Amygdala (tissue), 56 donors: ENCODE results near the gene CENPN.

Experiments used
- DNase-seq, 56 donors: peaks; one replicate each; lab custom pipeline; 2025; lab: John Stamatoyannopoulos, UW

The CENPN gene

DNA sequence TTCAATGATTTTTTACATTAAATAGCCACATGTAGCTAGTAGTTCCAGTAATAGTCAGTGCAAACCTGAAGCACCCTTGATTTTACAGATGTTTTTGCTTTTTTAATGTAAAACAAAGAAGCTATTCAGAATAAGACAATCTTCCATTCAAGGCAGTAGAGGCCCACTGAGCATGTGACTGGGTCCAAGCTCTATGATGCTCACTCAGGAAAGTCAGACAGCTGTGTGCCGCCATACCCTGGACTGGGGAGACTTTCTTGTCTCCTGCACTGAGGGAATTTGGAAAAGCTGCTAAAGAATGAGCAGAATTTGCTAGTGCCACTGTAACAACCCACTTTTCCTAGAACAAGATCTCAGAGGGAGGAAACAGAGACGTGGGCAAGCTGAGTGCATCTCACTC is 11.5 kb downstream of the CENPN start:
- peak in 42 of 56 donors; percentile 8 to 83 (median 44) for DNase-seq

DNA sequence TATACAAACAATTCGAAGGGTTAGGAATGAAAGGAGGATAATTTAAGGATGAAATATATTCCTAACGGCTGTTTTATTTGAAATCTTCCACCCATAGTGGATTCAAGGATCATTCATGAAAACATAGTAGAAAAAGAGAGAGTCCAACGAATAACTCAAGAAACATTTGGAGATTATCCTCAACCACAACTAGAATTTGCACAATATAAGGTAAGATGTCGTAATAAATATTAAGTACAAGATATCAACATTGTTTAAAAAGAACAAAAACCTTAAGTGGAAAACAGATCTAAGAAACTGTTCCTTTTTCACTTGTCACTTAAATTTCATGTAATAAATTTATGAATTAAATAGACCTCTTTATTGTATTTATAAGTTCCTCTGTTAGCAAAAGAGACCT is 19.4 kb downstream of the CENPN start:
- DNase-seq = no peak

DNA sequence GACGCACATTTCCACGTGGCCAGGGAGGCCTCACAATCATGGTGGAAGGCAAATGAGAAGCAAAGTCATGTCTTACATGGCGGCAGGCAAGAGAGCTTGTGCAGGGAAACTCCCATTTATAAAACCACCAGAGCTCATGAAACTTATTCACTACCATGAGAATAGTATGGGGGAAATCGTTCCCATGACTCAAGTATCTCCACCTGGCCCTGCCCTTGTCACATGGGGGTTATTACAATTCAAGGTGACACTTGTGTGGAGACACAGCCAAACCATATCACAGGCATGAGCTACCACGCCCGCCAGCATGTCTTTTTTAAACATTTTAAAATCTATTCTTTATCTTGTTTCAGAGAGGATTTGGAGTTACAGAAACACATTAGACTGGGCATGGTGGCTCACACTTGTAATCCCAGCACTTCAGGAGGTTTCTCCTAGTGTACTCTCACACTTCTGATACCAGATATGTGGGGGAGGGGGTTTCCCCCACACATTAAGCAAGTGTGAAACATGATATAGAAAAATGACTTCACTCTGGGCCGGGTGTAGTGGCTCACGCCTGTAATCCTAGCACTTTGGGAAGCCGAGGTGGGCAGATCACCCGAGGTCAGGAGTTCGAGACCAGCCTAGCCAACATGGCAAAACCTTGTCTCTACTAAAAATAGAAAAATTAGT is 23.1 kb downstream of the CENPN start:
- DNase-seq = no peak

DNA sequence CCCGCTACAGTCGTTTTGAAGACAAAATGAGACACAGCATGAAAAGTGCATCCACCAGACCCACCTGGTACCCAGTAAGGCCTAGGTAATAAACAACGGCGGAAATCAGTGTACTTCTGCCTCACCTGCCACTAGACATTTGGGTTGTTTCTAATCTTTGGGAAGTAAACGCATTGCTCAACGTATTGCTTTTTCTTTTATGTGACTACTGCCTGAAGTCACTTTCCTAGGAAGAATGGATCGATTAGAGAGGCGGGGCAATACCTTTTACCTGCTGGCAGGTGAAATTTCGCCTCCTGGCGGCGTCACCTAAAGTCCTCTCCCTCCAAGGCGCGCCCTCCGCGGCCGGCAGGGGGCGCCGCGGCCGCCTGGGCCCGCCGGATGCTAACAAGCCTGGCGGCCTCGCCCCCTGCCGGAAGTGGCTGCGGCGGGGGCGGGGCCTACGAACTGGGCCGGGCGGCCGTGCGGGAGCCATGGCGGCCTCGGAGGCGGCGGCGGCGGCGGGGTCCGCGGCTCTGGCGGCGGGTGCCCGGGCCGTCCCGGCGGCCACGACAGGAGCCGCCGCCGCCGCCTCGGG is 28.5 kb downstream of the CENPN start, which contains the start of gene ATMIN:
ATMIN (plus strand) TSS at position 445 of the 577 bp plus-strand sequence; CDS start at position 474, 29 bp downstream.
- DNase-seq = peak in 51 of 56 donors; percentile 11 to 84 (median 55)

DNA sequence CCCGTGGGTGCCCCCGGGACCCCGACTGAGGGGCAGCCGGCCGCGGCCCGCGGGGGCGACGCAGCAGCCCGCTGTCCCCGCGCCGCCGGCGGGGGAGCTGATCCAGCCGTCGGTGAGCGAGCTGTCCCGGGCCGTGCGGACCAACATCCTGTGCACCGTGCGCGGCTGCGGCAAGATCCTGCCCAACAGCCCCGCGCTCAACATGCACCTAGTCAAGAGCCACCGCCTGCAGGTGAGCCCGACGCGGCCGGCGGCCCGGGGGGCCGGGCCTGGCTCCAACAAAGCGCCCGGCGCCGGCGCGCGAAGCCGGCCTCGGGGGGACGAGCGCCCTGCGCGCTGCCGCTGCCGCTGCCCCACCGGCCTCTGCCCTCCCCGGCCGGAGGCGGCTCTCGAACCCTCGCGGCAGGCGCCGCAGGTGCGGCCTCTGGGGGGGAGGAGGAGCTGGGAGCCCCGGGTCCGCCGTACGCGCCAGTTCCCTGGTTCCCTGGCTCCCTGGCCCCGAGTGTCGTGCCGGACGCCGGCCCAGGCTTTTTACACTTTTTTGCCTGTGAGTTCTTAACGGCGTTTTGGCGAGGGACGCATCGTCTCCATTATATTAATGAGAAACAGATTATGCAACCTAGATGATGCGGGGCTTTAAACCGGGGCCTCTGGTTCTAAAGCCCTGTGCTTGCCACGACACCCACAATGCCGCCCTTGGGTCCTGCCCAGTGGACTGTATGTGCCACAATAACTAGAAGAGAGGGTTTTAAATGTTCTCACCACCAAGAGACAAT is 29.1 kb downstream of the CENPN start:
- DNase-seq = peak in 26 of 56 donors; percentile 3 to 54 (median 34)

DNA sequence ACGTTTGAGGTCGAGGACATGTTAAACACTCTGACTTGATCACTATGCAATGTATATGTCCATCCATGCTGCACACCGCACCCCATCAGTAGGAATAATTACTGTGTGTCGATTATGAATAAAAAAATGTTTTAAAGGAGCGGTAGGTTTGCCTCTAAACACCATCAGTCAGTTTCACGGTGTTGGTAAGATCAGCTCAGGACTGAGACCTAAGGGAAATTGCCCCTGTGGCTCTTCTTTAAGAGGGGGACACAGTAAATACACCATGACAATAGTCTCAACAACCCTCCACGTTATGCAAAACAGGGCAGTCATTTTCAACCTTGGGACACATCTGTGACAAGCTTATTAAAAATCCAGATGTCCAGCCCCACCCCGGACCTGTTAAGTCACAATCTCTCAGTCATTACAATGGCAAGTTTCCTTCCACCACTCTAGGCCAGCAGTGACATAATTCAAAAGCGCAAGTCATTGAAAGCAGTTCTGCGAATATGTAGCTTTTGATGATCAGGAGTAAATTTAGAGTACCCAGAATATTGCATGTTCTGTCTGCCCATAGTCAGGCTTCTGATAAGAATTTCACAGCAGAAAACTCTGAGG is 29.8 kb downstream of the CENPN start:
- DNase-seq = no peak

DNA sequence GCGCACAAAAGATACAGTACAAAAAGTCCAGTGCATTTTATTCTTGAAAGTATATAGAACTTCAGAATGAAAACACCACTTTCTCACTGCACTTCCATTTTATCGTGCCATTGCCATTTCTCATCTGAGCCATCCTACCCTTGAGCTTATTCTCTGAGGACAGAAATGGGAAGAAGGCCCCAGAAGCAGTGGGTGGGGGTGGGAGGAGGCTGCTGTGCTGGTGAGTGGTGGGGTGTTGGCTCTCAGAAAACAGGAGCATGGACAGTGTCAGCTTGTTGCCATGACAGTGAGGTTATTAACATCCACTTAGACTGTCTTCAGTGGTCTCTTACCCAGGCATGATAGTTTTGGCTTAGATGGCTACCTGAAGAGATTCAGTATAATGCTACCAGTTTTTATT is 33.1 kb downstream of the CENPN start:
- no peak for DNase-seq

DNA sequence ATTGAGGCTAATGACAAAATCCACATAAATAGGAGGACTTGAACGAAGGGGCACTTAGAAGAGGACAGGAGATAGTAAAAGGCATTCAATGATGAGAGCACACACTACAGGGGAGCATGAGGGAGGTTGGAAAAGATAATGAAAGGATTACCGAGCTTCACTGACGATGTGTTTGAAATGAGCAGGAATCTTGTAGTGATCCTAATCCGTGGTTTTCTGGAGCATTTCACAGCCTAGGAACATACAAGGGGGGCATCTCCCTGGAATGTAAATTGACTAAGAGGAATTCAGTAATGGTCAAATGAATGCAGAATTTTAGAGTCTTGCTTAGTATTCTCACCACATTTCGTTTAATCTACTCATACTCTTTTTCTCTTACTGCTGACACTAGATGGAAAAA is 33.8 kb downstream of the CENPN start:
- DNase-seq = no peak

DNA sequence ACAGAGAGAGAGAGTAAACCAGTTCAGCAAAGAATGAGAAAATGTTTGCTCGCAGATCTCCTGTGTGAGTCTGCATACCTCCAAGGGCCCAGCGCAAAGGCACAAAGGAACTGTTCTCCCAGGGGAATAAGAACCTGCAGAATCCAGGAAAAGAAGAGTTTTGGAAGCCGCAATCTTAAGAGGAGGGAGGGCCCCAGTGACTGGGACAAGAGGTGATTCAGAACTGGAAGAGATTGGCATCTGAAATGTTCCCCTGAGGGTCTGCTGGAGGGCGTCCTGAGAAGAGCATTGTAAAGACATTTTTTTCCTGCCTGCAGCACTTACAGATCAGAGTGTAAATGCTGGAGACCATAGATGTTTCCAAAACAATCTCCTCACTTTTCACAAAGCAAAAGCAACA is 34.7 kb downstream of the CENPN start:
- DNase-seq = no peak

DNA sequence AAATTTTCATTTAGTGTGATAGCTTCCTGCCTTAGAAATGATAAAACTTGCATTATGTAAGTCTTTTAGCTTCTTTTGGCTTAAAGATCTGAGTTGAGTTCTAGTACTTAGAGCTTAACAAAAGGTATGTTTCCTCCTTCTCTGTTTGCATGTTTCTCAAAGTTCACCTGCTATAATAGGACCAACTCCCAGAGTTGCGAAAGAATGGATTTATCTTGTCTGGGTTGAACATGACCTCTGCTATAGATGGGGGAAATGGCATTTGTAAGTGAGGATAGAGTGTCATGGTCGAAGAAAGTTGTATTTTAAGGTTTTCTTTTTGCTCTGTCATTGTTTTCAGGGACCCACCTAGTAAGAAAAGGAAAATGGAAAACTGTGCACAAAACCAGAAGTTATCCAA is 35.8 kb downstream of the CENPN start:
- no peak for DNase-seq

DNA sequence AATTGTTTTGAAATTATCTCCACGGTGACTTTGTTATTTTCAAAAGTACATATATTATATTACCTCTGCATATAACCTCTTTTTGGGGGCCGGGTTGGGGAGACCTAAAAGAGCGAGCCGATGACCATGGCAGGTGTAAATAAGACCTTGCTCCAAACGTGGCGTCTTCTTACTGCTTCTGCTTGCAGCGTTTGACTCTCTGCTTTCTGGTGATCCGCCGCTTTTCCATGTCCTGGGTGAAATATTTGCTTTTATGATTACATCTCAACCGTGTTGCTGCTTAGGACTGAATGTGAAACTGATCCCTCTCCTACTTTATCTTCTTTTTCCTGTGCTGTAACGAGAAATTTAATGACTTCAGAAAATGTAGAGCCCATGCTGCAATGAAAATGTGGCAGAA is 46.7 kb downstream of the CENPN start:
- no peak for DNase-seq

DNA sequence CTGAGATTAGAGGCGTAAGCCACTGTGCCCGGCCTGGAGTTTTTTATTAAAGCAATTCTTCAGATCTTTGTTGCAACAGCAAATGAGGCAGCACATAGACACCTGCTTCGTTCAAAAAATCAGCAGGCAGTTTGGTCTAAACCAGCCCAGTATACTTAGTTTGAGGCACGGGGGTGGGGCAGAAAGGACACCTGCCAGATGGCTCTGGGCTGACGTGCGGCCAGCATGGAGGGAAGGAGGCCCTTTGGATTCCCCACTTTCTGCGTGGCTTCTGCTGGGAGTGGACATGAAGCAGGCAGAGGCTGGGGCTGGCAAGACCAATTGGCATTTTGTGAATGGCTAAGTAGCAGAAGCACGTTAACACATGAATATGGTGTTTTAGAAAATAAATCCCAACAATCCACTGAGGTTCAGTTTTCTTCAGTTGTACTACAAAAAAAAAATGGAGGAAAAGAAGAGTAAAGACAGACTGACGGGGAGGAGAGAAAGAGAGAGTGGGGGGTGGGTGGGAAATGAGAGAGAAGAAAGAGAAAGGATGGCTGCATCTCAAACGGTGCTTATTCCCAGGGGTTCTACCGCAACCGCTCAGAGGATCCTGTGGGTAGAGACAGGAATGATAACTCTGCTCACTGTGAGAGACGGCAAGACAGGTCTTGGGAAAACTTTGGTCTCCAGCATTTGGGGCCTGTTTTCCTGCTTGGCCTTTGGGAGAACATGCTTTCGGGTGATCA is 53.7 kb downstream of the CENPN start:
- no peak for DNase-seq

DNA sequence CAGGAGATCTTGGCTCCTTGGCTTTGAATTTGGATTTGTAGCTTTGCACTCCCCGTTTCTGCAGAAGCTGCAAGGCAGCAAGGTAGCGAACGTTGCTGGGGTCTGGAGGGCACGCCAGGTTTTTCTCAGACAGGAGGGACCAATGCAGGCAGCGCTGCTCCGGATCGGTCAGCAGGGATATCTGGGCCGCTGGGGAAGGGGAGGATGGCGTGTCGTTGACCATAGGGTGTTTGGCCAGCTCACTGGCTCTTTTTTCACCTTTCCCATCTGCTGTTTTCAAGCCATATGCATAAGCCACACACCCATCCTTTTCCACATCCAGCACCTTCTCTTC is 54.3 kb downstream of the CENPN start:
- DNase-seq = no peak

DNA sequence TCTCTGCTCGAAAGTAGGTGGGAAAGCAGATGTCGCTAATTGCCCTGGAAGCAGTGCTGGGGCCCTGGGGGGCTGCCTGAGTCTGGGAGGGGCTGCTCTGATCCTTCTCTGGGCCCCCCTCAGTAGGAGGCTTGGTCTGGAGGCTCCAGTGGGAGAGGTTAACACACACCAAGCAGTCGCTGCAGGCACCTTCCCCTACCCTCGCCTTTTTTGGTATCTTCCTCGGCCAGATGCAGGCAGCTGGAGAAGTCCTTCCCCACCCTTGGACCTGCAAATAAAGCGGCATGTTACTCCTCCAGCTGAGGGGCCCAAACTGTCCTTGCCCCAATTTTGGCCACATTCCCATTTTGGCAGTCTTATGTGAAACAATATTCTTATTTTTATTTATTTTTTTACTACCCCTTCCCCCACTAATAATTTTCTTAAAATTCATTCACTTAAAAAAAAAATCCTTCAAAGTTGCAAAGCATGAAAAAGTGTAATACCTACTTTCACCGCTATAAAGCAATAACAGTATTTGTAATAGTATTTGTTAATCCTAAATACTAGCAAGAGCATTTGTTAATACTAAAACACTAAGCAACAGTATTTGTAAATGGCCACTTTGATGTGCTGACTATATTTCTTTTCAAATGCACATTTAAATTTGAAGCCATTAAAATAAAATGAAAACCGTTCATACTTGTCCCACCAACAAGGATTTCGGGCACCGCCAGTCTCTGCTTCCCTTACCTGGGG is 55.0 kb downstream of the CENPN start:
- no peak for DNase-seq

DNA sequence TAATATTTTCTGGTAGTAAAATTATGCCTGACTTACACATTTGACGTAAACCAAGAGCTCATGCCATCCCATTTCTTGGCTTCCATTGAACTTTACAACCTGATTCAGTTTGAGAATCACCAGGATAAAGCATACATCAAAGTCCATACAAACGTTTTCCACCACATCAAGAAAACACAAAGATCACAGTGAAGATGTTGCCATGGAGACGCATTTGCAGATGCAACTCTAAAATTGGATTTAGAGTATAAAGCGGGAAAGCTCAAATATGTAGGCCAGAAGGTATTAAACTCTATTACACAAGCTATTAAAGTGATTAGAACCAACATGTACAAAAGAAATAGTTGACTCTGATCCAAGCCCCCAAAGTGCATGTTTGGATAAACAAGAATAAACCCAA is 59.7 kb downstream of the CENPN start:
- no peak for DNase-seq

DNA sequence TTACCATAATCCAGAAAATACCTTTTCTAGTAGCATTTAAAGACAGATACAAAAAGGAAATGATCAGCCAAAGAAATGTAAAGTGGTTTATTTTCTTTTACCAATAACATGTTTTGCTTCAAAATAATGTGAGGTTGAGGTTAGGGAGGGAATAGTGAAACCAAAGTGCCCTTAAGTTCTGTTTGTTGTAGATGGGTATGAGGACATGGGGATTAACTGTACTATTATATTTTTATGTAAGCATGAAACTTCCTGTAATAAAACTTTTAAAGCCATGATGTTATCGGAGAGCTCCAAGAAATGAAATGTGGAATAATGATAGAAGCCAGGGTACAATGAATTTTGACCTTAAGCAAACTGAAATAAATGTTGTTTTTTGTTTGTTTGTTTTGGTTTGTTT is 60.2 kb downstream of the CENPN start:
- no peak for DNase-seq

DNA sequence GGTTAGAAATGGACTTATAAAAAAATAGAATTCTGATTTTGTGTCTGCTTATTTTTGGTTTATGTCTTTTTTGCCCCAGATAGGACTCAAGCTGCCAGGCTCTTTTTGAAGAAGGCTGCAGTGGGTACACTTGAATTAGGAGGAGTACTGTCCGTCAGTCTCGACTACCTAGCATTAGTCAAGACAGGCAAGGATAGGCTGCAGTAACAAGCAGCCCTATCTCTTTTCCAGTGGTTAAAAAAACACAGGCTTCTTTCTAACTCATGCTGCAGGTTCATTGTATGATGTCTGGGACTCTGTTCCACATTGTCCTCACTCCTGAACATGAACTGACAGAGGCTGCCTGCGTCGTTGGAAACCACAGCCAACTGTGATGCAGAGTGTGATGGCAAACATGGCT is 62.0 kb downstream of the CENPN start:
- no peak for DNase-seq

DNA sequence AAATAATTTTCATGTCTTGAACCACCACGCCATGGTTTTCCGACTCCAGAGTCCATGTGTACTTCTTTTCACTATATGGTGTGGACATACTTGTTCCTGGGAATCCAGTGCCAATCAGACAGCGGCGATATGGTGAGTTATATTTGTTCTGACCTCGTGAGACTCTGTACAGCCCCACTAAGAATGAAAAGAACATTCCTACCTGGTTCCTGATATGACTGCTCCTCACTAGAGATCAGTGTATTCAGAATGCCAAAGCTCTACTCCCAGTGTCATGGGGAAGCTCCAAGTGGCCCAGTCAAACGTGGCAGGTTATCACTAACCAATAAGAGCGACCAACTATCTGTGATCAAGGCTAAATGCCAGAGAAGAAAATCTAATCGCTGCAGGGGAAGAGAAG is 64.0 kb downstream of the CENPN start:
- no peak for DNase-seq

DNA sequence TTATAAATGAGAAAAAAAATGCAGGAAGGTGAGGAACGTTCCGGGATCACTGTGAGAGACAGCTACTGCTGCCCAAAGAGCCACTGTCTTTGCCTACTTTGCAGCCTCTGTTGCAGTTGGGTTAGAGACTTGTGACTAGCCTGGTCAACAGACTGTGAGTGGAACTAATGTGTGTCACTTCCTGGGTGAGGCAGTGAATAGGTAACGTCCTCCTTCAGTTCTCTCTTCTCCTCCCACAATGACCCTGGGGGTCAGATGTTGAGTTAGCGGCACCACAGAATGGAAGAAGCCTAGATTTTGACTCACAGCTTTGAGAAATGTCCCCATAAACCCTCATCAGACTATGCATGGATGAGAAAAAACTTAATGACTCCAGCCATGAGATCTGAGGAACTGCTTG is 64.8 kb downstream of the CENPN start:
- DNase-seq = no peak
